GM12891 (cell line): ENCODE measurements around the gene CD96.

Experiments used
- POLR2A ChIP-seq: IDR thresholded peaks from 2 replicates; pipeline ENCODE4 v1.6.1; 2011; ENCODE audit warnings: low read depth, low read length, control low read depth
- POLR2AphosphoS5 ChIP-seq: IDR thresholded peaks from 2 replicates; pipeline ENCODE4 v1.6.1; 2011; ENCODE audit warnings: low read depth, low read length, control low read depth
- TAF1 ChIP-seq: IDR thresholded peaks from 2 replicates; pipeline ENCODE4 v1.6.1; 2011; ENCODE audit warnings: low read depth, low read length, control low read depth

GRCh38 chr3:111538681-111539083 is 3.3 kb upstream of the CD96 start:
- no peak for TF ChIP-seq POLR2A
- TF ChIP-seq TAF1, result no peak
- TF ChIP-seq POLR2AphosphoS5, result no peak
